CD4-positive, alpha-beta T cell treated with Interferon alpha-2 for 1 hour (primary cell): ENCODE results near the gene GABRR3.

ENCODE experiments used
- DNase-seq, 2 donors: peaks; one replicate each; pipeline ENCODE4 v3.0.0-alpha.2; 2020 to 2022

The GABRR3 gene

DNA sequence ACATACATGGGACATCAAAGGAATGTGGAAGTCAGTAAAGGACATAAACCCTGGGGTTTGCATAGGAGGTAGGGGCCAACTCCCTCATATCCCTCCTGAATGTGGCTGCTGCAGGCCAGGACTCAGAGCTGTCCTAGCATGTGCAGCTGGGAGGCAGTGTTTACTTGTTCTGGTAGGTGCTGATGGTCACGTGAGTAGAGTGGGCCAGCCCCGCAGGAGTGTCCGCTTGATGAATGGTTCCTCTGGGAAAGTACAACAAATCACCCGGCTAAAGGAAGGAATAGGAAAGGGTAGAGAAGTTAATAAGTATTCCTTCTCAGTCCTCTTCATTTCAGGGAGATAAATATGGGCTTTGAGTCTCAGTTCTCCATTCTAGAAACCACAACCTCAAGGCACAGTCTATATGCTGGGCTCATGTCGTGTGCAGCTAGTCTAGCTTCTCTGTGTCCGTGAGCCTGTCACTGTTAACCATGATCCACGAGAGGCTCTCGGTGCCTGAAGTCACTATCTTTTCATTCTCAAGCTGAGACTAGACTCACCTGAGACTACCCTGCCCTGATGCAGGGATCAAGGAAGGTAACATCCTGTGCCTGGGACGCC, 80.8 kb downstream of the GABRR3 start:
- DNase-seq = no peak

DNA sequence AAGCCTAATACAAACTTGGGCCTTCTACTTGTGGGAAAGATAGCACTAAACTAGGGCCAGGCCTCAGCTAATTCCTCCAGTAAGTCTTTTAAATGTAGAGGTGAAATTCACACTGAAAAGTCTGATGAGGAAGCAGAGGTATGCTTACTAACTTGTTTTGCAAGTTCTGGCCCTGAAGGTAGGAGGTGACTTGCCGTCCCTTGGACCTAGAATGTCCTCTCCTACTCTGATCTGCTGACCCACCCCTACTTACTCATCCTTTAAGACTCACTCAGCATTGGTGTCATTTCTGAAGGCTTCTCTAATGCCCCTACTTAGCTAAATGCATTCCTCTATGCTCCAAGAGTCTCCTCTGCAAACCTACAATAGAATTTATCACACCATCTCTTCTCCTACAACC, 82.2 kb downstream of the GABRR3 start:
- DNase-seq = no peak

DNA sequence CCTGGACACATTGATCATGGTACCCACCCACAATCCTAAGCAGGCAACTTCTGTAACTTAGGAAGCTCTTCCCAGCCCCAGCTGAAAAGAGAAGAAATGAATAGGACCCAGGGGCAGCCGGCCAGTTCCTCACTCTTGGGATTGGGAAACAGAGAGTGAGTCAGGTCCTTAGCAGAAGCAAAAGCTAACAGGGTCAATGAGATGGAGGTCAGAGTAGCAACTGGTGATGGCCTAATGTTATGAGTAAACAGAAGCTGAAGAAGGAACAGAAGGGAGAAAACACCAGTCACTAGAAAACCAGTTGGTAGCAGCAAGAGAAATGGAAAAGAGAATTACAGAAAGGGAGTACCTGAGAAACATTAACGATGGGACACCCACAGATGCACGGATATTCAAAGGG, 82.8 kb downstream of the GABRR3 start:
- DNase-seq = peak in 1 of 2 donors; percentile 24

DNA sequence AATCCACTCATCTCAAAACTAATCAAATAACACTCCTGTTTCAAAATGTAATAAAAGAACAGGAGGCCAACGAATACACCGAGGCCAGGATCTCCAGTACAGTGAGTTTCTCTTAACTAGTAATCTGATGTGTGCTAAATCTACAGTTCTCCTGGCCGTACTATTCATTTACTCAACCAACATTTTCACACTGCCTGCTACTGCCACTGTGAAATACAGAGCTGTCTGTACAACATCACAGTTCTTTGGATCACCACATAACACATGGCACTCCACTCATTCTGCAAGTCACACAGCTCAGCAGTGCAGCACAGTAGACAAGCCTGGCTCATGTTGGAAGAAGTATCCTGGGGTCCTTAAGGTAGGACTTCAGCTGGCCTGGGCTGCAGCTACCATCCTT, 84.8 kb downstream of the GABRR3 start:
- DNase-seq = no peak

DNA sequence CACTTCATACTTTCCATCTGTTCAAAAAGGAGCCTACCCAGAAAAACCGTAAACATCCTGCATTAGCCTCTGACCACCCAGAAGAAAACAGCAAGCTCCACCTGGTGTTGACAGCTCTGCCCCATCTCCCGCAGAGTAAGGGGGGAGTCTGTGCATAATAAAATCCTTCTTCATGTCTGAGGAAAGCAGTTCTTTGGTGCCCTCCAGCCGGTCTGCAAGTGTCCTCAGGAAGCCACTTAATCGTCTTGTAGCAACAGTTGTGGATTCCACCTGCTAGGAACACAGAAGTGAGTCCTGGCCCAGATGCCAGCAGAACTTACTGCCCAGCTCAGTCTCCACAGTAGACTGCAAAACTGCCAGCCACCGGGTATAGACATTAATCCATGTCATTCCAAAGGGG, 85.4 kb downstream of the GABRR3 start:
- DNase-seq = no peak

DNA sequence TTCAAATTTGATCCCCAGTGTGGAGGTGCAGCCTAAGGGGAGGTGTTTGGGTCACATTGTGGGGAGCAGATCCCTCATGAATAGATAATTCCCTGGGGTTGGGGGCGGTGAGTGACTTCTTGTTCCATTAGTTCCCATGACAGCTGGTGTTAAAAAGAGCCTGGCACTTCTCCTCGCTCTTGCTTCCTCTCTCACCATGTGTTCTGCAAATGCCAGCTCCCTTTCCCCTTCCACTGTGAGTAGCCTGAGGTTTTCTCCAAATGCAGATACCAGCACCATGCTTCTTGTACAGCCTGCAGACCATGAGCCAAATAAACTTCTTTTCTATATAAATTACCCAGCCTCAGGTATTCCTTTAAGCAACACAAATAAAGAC, 86.0 kb downstream of the GABRR3 start:
- no peak for DNase-seq

DNA sequence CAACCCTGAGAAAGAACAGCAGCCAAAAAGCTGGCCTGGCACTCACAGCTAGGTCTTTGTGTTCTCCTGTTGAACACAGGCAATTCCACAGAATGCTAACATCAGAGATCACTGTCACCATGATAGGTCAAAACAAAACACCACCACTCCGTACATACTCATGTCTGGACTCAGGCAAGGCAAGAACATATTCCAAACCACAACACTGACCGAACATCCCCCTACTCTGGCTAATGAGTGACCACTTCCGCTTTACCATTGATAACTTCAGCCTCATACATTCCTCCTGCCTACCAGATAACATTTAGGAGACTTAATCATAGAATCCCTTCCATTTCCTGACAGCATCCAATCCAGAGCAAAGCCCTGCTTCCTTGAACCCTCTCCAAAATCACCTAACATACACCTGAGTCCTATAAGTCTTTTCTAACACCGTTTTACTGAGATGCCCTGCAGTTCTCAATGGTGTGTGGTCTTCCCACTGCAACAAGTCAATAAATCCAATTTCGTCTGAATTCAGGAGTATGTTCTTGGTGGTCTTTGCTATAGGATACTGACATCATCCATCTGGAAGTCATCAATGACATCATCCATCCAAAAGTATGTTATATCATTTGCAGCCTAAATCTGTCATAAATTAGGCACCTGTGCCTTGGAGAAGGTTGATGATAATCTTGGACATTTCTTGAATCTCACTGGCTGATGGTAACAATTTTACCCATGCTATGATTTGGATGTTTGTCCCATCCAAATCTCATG, 86.6 kb downstream of the GABRR3 start:
- DNase-seq = no peak

DNA sequence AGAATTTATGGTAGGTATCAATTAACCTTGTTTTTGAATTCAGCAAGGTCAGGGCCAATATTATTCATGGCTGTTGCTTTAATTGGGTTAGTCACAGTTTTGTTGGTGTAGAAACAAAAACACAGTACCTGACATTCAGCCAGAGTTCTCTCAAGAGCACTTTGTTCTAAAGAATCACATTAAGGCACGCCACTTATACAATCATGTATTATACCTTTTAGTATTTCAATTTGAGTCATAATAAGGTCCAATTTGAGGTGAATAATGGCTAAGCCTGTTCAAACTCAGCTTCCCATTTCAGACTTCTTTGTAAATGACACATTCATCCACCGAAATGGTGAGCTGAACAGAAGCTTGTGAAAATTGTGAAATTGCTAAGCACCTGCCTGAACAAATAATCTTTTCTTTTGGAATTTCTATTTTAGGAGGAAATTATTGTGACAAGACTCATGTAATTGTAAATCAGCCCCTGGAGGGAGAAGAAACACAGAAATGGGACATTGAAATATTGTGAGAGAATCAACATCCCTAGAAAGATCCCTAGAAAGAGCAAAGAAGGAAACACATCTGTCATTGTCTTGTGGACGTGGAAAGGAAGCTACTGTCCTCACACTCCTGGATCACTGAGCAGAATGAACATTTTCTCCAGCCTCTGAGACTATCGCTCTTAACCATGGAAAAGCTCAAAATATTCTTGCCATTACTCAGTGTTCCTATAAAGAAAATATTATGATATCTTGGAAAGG, 92.1 kb downstream of the GABRR3 start:
- DNase-seq = no peak

DNA sequence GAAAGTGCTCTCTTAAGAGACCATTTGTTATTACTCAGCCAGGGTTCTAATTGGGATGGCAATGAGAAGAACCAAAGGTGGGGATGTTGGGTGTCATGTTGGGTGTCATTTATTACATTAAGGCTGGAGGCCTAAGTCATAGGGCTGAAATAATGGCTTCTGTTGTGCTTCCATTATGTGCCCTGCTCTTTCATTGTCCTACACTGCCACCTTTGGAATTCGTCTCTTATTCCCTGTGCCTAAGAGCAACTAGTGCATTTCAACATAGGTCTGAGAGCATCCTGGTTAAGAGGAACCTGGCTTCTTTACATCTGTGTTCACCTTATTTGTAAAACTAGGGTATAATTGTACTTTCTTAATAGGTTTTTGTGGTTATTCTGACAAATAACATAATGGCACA, 95.1 kb downstream of the GABRR3 start:
- peak in 1 of 2 donors; percentile 42 for DNase-seq

DNA sequence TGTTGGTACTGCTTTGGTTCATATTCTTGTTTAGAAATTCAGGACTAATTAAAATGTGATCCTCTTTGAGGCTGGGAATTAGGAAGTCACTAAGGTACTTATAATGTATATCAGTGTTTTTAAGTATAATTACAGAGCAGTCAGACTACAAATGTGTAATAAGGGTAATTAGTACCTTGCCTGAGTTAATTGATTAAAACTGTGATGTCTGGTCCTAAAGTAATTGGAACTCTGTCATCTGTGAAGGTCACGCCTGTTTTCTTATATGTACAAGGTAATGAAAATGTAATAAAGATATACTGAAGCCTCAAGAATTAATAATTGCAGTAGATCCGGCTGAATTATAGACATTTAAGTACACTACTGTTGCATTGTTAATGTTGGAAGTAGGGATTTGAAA, 95.7 kb downstream of the GABRR3 start:
- DNase-seq = no peak

DNA sequence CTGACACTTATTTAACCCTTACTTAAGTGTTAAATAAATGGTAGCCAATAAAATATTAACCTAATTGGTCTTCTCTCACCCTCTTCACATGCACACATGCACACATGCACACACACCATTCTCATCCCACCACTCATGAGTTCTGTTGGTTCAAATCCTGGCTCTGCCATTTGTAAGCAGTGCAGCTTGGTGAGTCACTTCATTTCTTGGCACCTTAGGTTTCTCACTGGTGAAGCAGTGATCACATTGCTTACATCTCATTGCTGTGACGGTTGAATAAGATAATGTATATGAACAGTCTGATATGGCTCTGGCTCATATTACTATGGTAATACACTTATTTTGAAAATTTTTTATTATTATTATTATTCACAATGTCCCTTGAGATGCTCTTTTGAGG, 96.7 kb downstream of the GABRR3 start:
- no peak for DNase-seq

DNA sequence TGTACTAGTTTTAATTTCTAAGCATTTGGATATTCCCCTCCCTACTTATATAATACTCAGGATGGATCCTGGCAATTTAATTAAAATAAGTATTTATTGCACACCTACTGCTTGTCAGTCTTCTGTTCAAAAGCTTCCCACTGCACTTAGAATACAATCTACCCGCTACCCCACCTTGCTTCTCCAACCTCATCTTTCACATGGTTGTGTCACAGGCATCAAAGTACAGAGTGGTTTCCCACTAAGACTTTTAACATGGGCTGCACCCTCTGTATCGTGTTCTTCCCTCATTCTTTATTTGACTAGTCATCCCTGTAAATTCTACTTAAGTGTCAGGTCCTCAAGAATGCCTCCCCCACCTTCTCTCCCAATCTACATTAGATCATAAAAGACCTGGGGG, 97.9 kb downstream of the GABRR3 start:
- DNase-seq = no peak

DNA sequence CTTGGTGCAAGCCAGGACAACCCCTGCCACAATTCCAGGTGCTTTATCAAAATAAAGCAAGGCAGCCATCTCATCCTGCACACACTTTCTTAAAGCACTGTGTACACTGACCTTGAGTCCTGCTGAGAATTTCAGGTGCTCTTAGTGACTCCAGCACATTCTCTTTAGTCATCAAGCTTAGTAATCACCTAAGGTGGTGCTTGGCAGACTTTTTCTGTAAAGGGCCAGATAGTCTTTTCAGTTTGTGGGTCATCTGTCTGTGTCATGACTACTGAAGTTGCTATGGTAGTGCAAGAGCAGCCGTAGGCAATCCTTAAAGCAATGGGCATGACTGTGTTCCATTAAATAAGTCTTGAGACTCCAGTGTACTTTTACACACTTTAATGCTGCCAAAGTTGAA, 99.3 kb downstream of the GABRR3 start:
- no peak for DNase-seq
